Muscle layer of duodenum (tissue), 2 donors: ENCODE measurements around the gene PTS.
A peak's percentile ranks its signal among the peaks of the same experiment; 100 is the strongest.
"Not testable (repeated sequence)": the region's sequence is repeated elsewhere in the genome, so short reads cannot be mapped to it uniquely, and the experiment has no call there.

Source experiments
- H3K27ac ChIP-seq: one replicate; pipeline ENCODE4 v1.7.0; 2013; ENCODE audit warnings: mild to moderate bottlenecking, low read length
- H3K27me3 ChIP-seq: one replicate; pipeline ENCODE4 v1.7.0; 2013; ENCODE audit warnings: low read depth, mild to moderate bottlenecking, control low read depth, low read length
- H3K36me3 ChIP-seq, 2 donors: one replicate each; pipeline ENCODE4 v1.7.0; 2013; ENCODE audit warnings: low read length in 2 of 2, control low read depth in 1 of 2, mild to moderate bottlenecking in 1 of 2; ENCODE audit not compliant: insufficient read depth in 2 of 2, control insufficient read depth in 1 of 2
- H3K4me1 ChIP-seq, 2 donors: one replicate each; pipeline ENCODE4 v1.7.0; 2013; ENCODE audit warnings: low read length in 2 of 2, mild to moderate bottlenecking in 2 of 2, control low read depth in 1 of 2, moderate library complexity in 1 of 2; ENCODE audit not compliant: insufficient read depth in 2 of 2, control insufficient read depth in 1 of 2
- H3K4me3 ChIP-seq, 2 donors: one replicate each; pipeline ENCODE4 v1.7.0; 2013; ENCODE audit warnings: low read length in 2 of 2, low read depth in 1 of 2, mild to moderate bottlenecking in 1 of 2
- H3K9me3 ChIP-seq, 2 donors: one replicate each; pipeline ENCODE4 v1.7.0; 2013; ENCODE audit warnings: low read length in 2 of 2, control low read depth in 1 of 2, mild to moderate bottlenecking in 1 of 2; ENCODE audit not compliant: control insufficient read depth in 1 of 2
- donor health status: healthy.

The PTS gene

GRCh38 chr11:112226062-112226830, at the start of gene PTS:
Gene PTS (plus strand): TSS chr11:112226428. CDS start chr11:112226444, 16 bp downstream.
- peaks cover 17 to 24% of the 10 kb centered on the region in 2 donors for H3K36me3 ChIP-seq
- peak within 1 kb of the TSS; percentile 70 to 81 for H3K4me3 ChIP-seq
- H3K9me3 ChIP-seq: no peaks in the 10 kb centered on the region
- H3K4me1 ChIP-seq: peaks cover 3 to 9% of the 10 kb centered on the region in 2 donors
- peak within 1 kb of the TSS; percentile 98 for H3K27ac ChIP-seq
- no peaks in the 10 kb centered on the region for H3K27me3 ChIP-seq

DNA sequence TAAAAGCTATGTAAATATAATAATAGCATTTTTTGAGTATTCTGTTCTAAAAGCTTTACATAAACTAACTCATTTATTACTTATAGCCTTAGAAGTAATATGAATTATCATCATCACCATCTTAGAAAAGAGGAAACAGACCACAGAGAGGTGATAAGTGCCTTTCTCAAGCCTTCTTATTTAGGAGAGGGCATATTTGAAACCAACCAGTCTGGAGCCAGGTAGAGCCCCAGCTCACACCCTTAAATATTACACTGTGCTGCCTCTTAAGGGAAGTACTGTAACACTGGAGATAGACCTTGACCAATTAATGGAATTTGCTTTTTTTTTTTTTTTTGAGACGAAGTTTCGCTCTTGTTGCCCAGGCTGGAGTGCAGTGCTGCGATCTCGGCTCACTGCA, 48.6 kb upstream of the PTS start:
- H3K4me3 ChIP-seq: no peak overlapping the region
- no peaks in the 10 kb centered on the region for H3K9me3 ChIP-seq
- no peaks in the 10 kb centered on the region for H3K36me3 ChIP-seq
- H3K27ac ChIP-seq: no peak overlapping the region
- H3K27me3 ChIP-seq: no peaks in the 10 kb centered on the region
- peaks cover 0 to 13% of the 10 kb centered on the region in 2 donors for H3K4me1 ChIP-seq

- H3K27me3 ChIP-seq: no peaks in the 10 kb centered on the region
- no peak overlapping the region for H3K27ac ChIP-seq
- no peaks in the 10 kb centered on the region for H3K36me3 ChIP-seq
- no peak overlapping the region for H3K4me3 ChIP-seq
- peaks cover 0 to 13% of the 10 kb centered on the region in 2 donors for H3K4me1 ChIP-seq
- no peaks in the 10 kb centered on the region for H3K9me3 ChIP-seq
These were observed 47.8 kb upstream of the PTS start for GRCh38 chr11:112178428-112178827.

GRCh38 chr11:112178936-112179335, 47.3 kb upstream of the PTS start:
- Histone ChIP-seq H3K27me3 (no peaks in the 10 kb centered on the region), H3K27ac (no peak overlapping the region), H3K4me1 (peaks cover 0 to 13% of the 10 kb centered on the region in 2 donors), H3K36me3 (no peaks in the 10 kb centered on the region), H3K9me3 (no peaks in the 10 kb centered on the region), H3K4me3 (no peak overlapping the region)

- Histone ChIP-seq H3K27ac (no peak overlapping the region), H3K4me3 (no peak overlapping the region), H3K9me3 (no peaks in the 10 kb centered on the region), H3K36me3 (no peaks in the 10 kb centered on the region), H3K4me1 (peaks cover 0 to 13% of the 10 kb centered on the region in 2 donors), H3K27me3 (no peaks in the 10 kb centered on the region)
These were observed 46.6 kb upstream of the PTS start for GRCh38 chr11:112179601-112180000.

- Histone ChIP-seq H3K36me3 (no peaks in the 10 kb centered on the region), H3K4me3 (no peak overlapping the region), H3K4me1 (no peaks in the 10 kb centered on the region), H3K27me3 (no peaks in the 10 kb centered on the region), H3K9me3 (no peaks in the 10 kb centered on the region), H3K27ac (no peak overlapping the region)
These were observed 43.4 kb upstream of the PTS start for GRCh38 chr11:112182867-112183266.

- no peaks in the 10 kb centered on the region for H3K36me3 ChIP-seq
- H3K27me3 ChIP-seq: no peaks in the 10 kb centered on the region
- H3K9me3 ChIP-seq: no peaks in the 10 kb centered on the region
- no peak overlapping the region for H3K27ac ChIP-seq
- H3K4me3 ChIP-seq: no peak overlapping the region
- no peaks in the 10 kb centered on the region for H3K4me1 ChIP-seq
These were observed 40.3 kb upstream of the PTS start for GRCh38 chr11:112185883-112186282.

DNA sequence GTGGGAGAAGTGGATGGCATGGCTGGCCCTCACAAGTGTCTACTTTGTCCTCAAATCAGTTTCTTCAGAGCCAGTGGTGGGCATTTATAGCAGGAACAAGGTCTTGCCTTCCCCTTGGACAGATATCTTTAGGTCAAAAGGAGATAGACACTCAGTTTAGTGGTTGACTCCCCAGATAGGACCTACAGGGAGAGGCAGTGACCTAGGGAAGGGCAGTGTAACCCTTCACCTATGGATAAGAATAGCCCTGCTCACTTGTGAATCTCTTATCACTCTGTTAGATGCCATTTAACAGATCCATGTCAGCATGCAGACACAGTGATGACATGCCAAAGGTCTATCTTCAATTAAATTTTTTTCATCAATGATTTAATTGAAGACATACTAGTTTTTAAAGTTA, 39.9 kb upstream of the PTS start:
- H3K27me3 ChIP-seq: no peaks in the 10 kb centered on the region
- H3K4me3 ChIP-seq: no peak overlapping the region
- no peak overlapping the region for H3K27ac ChIP-seq
- H3K4me1 ChIP-seq: no peaks in the 10 kb centered on the region
- H3K36me3 ChIP-seq: no peaks in the 10 kb centered on the region
- H3K9me3 ChIP-seq: no peaks in the 10 kb centered on the region

GRCh38 chr11:112195113-112195512, 31.1 kb upstream of the PTS start:
- not testable (repeated sequence) for H3K4me1 ChIP-seq, H3K27me3 ChIP-seq, H3K27ac ChIP-seq, H3K9me3 ChIP-seq, H3K36me3 ChIP-seq, H3K4me3 ChIP-seq

GRCh38 chr11:112195951-112196351, 30.3 kb upstream of the PTS start:
- no peaks in the 10 kb centered on the region for H3K9me3 ChIP-seq
- H3K27ac ChIP-seq: no peak overlapping the region
- no peaks in the 10 kb centered on the region for H3K4me1 ChIP-seq
- no peaks in the 10 kb centered on the region for H3K27me3 ChIP-seq
- no peak overlapping the region for H3K4me3 ChIP-seq
- no peaks in the 10 kb centered on the region for H3K36me3 ChIP-seq

- Histone ChIP-seq H3K9me3 (no peaks in the 10 kb centered on the region), H3K27me3 (no peaks in the 10 kb centered on the region), H3K36me3 (no peaks in the 10 kb centered on the region), H3K27ac (no peak overlapping the region), H3K4me3 (no peak overlapping the region), H3K4me1 (no peaks in the 10 kb centered on the region)
These were observed 29.6 kb upstream of the PTS start for GRCh38 chr11:112196519-112197087.

DNA sequence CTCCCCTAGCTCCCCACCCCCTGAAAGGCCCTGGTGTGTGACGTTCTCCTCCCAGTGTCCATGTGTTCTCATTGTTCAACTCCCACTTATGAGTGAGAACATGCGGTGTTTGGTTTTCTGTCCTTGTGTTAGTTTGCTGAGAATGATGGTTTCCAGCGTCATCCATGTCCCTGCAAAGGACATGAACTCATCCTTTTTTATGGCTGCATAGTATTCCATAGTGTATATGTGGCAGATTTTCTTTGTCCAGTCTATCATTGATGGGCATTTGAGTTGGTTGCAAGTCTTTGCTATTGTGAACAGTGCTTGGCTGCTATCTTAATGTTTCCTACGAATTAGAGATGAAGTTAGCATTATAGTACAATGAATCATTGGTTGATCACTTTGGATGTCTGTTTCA, 27.1 kb upstream of the PTS start:
- H3K36me3 ChIP-seq, H3K27me3 ChIP-seq, H3K4me1 ChIP-seq, H3K27ac ChIP-seq, H3K9me3 ChIP-seq, H3K4me3 ChIP-seq: not testable (repeated sequence)
